Kidney epithelial cell (primary cell): ENCODE measurements around the gene KNDC1. TPM values are rescaled to one million over a fixed set of nuclear protein-coding genes. Genes with fewer than 3 reads are reported as not detected.

Experiments used
- DNase-seq: peaks from one replicate; pipeline ENCODE4 v3.0.0-alpha.2; 2010; ENCODE audit warnings: low read depth
- H3K27me3 ChIP-seq: 2 replicates; pipeline ENCODE4 v1.6.0; 2011; ENCODE audit warnings: low read length; ENCODE audit not compliant: control insufficient read depth, insufficient read depth
- H3K36me3 ChIP-seq: 2 replicates; pipeline ENCODE4 v1.5.1; 2011; ENCODE audit warnings: low read length; ENCODE audit not compliant: control insufficient read depth, insufficient read depth
- H3K4me3 ChIP-seq: 2 replicates; pipeline ENCODE4 v1.5.1; 2011; ENCODE audit warnings: low read depth, mild to moderate bottlenecking, control low read depth, low read length
- total RNA-seq: library from RNA; depleted of rRNA; stranded (reverse); fragments of >200 nt; gene quantifications from 2 replicates; pipeline ENCODE4 v1.2.3, GENCODE V29; 2015
- TF ChIP-seq, protein P1 (sequence below): IDR thresholded peaks from 2 replicates; pipeline ENCODE4 v1.5.1; 2011; ENCODE audit warnings: mild to moderate bottlenecking, moderate library complexity, low read length, control low read depth, inconsistent platforms; ENCODE audit not compliant: insufficient read depth, poor library complexity, severe bottlenecking

The KNDC1 gene
- total RNA-seq, 1 donor from 2014 or later: 0.13 TPM

DNA sequence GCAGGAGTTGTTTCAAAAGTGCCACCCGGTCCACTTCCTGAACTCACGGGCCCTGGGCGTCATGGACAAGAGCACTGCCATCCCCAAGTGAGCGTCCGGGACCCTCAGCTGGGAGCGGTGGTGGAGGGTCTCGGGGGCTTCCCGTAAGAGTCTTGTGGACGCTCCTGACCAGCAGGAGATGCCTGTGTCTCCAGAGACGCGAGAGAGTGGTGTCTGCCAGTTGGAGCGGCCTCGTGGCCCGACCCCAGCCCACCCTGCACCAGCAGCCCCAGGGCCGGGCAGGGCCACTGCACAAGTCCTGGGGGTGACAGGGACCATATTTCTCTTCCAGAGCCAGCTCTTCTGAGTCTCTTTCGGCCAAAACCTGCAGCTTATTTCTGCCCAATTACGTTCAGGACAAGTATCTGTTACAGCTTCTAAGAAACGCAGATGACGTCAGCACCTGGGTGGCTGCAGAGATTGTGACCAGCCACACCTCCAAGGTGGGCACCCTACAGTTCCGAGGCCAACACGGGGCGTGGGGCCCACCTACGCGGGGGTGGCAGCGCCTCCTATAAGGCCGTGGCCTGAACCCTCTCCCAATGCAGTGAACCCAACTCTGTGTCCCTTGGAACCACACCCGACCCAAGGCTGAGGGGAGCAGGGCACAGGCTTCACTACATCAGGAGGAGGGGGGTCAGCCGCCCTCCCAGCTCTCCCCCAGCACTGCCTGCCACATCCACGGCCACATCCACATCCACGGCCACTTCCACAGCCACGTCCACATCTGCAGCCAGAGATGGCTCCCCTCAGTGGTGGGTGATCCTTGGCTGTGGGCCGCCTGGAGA is 53.8 kb downstream of the KNDC1 start:
- DNase-seq: no peak
- TF ChIP-seq, protein P1, sequence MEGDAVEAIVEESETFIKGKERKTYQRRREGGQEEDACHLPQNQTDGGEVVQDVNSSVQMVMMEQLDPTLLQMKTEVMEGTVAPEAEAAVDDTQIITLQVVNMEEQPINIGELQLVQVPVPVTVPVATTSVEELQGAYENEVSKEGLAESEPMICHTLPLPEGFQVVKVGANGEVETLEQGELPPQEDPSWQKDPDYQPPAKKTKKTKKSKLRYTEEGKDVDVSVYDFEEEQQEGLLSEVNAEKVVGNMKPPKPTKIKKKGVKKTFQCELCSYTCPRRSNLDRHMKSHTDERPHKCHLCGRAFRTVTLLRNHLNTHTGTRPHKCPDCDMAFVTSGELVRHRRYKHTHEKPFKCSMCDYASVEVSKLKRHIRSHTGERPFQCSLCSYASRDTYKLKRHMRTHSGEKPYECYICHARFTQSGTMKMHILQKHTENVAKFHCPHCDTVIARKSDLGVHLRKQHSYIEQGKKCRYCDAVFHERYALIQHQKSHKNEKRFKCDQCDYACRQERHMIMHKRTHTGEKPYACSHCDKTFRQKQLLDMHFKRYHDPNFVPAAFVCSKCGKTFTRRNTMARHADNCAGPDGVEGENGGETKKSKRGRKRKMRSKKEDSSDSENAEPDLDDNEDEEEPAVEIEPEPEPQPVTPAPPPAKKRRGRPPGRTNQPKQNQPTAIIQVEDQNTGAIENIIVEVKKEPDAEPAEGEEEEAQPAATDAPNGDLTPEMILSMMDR: no peak
- H3K27me3 ChIP-seq: peaks cover 2% of the 10 kb centered on the region
- no peaks in the 10 kb centered on the region for H3K36me3 ChIP-seq
- H3K4me3 ChIP-seq: no peak overlapping the region

DNA sequence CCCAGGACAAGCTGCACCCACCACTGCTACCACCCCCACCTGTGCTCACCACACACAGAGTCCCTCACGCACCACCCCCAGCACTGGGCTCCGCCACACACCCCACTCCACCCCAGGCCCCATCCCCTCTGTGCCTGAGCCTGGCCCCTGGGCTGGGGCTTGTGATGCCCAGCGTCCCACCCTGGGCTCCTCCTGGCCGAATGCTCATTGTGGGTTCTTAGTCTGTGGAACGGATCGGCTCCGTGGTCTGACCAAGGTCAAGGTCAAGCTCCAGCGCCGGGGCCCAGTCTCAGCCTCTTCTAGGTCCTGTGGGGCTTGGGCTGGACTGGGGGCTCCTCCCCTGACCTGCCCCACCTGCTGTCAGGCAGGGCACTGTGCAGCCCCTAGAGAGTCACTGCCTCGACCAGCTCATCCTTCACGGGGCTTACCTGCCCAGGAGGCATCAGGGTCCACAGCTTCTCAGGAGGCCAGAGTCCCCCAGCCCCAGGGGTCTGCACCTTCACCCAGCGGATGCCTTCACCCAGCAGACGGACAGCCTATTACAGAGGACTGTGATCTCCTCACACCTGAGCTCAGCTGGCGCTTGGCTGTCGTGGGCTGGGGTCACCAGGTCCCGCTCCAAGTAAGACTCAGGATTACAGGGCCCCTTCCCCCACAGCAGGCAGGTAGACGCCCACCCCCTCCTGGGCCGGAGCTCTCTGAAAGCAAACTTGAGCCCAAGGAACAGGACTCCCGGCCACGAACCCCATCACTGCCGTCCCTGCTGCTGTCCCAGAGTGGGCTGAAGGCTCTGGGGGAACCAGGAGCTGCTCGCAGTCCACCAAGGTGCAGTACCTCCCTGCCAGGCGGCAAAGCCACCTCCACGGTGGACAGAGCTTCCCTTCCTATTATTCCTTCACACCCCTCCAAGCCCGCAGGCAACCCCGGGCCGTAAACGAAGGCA is 54.7 kb downstream of the KNDC1 start:
- peaks cover 11% of the 10 kb centered on the region for H3K27me3 ChIP-seq
- H3K4me3 ChIP-seq: no peak overlapping the region
- no peak for DNase-seq
- no peaks in the 10 kb centered on the region for H3K36me3 ChIP-seq
- TF ChIP-seq, protein P1: no peak

DNA sequence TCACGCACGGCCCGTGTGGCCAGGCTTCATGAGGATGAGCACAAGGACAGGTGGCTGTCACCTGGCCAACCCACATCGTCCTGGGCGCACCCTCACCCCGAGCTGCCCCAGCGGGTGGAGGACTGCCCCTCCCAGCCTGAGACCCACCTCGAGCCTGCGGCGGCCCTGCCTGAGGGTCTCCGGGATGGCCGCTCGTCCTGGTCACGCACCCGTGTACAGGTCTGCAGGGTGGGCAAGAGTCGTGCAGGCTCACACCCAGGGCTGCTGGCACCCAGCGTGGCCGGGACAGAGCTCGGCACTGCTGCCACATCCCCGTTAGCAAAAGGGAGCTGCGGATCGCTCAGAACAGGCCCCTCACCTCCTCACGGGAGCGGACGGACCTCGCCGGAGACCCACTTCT is 55.6 kb downstream of the KNDC1 start:
- Histone ChIP-seq H3K4me3 (no peak overlapping the region), H3K36me3 (no peaks in the 10 kb centered on the region), H3K27me3 (peaks cover 12% of the 10 kb centered on the region)
- no peak for DNase-seq
- TF ChIP-seq, protein P1: no peak

DNA sequence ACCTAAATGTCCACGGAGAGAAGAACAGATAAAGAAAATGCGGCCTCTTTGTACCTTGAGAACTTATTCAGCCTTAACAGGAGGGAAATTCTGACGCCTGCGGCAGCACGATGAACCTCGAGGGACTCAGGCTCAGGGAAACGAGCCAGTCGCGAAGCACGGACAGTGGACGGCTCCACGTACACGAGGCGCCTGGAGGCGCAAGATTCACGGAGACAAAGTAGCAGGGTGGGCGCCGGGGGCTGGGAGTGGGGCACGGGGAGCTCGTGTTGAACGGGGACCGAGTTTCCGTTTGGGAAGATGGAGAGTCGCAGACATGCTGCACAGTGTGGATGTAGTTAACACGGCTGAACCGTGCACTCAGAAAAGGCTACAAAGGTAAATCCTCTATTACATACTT is 56.8 kb downstream of the KNDC1 start:
- Histone ChIP-seq H3K4me3 (no peak overlapping the region), H3K36me3 (no peaks in the 10 kb centered on the region), H3K27me3 (peaks cover 21% of the 10 kb centered on the region)
- TF ChIP-seq, protein P1: no peak
- DNase-seq: no peak

DNA sequence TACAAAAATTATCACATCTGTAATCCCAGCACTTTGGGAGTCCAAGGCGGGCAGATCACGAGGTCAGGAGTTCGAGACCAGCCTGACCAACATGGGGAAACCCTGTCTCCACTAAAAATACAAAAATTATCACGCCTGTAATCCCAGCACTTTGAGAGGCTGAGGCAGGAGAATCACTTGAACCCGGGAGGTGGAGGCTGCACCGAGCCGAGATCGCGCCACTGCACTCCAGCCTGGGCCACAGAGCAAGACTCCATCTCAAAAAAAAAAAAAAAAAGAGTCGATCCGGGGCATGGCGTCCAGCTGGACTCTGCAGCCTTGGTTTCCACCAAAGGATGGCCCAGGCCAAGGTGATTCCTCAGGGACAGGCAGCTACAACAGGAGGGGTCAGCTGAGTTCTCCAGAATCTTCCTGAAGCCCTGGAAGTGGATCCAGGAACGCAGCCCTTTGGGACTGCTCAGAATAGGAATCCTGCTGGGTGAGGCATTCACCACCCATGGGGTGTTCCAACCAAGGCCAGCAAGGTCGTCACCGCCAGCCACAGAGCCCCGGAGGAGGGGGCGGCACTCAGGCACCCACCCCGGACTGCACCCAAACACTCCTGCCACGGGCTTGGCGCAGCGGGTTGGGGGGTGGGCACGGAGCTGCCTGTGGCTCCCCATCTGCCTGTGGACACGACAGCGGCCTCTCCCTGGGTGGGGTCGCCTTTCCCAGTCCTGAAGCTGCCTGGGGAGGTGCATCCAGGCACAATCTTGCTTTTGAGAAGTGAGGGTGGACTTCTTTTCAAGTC is 58.0 kb downstream of the KNDC1 start:
- peaks cover 21% of the 10 kb centered on the region for H3K27me3 ChIP-seq
- no peak for DNase-seq
- no peak overlapping the region for H3K4me3 ChIP-seq
- TF ChIP-seq, protein P1: no peak
- no peaks in the 10 kb centered on the region for H3K36me3 ChIP-seq
